ENCODE data around the gene DNMT3L. TPM values are rescaled to one million over a fixed set of nuclear protein-coding genes. Genes with fewer than 3 reads are reported as not detected.

DNMT3L gene
- total RNA-seq (not detected), polyA plus RNA-seq (not detected)

DNA sequence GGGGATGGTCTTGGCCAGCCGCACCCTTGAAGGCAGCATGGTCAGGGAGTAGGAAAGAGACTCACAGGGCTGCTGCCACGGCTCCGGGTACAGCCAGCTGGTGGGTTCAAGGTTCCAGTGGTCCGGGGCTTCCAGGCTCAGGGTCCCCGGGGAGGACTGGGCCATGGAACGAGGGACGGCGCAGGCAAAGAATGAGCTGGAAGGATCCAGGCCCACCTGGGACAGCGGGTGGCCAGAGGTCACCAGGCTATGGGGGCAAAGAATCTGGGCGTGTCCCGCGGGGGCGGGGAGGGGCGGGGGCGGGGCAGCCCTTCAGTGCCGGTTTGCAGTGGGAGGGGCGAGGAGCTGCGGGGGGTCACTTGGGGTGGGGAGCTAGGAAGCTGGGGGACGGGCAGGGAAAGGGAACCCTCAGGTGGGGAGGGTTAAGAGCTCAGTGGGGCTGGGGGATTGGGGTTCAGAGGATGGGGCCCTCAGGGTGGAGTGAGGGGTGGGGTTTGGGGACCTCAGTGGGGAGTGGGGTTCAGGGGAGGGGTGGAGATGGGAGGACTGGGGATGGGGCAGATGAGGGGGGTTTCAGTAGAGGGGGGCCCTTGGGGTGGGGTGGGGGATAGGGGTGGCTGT is at the start of gene DNMT3L:
Gene DNMT3L (minus strand): TSS at position 223 of the 621 bp plus-strand sequence. CDS start 638 bp downstream, outside the sequence.
- peak in 1 of 6 donors; percentile 53 for DNase-seq
- no peak for TF ChIP-seq CTCF (IDR thresholded peaks at IDR 0.05)
- no peaks in the 10 kb centered on the region for H3K9me3 ChIP-seq
- ATAC-seq, result no peak
- H3K27me3 ChIP-seq, result no peaks in the 10 kb centered on the region
- no peaks in the 10 kb centered on the region for H3K36me3 ChIP-seq
- intact Hi-C loops (cut with DNase I), result no loop called here
- H3K4me1 ChIP-seq, result no peaks in the 10 kb centered on the region
- H3K27ac ChIP-seq, result no peak within 1 kb of the TSS
- no peak within 1 kb of the TSS for H3K4me3 ChIP-seq
- 50 to 54% methylated on average over 16 to 19 of the region's 19 CpGs for WGBS, 2 donors
- FAIRE-seq, result no peak

- H3K27me3 ChIP-seq, result no peaks in the 10 kb centered on the region
- intact Hi-C loops (cut with DNase I), result no loop called here
- 91 to 94% methylated on average over 28 of the region's 28 CpGs for WGBS, 2 donors
- peaks cover 0 to 24% (median 11%) of the 10 kb centered on the region in 3 donors for H3K36me3 ChIP-seq
- TF ChIP-seq CTCF (IDR thresholded peaks at IDR 0.05), result no peak
- H3K9me3 ChIP-seq, result no peaks in the 10 kb centered on the region
- DNase-seq, result no peak
- no peak overlapping the region for H3K4me3 ChIP-seq
- no peak for ATAC-seq
- no peaks in the 10 kb centered on the region for H3K4me1 ChIP-seq
- FAIRE-seq, result no peak
- H3K27ac ChIP-seq, result no peak overlapping the region
Measured at GRCh38 chr21:44310628-44311507, 49.2 kb upstream of the DNMT3L start.

DNA sequence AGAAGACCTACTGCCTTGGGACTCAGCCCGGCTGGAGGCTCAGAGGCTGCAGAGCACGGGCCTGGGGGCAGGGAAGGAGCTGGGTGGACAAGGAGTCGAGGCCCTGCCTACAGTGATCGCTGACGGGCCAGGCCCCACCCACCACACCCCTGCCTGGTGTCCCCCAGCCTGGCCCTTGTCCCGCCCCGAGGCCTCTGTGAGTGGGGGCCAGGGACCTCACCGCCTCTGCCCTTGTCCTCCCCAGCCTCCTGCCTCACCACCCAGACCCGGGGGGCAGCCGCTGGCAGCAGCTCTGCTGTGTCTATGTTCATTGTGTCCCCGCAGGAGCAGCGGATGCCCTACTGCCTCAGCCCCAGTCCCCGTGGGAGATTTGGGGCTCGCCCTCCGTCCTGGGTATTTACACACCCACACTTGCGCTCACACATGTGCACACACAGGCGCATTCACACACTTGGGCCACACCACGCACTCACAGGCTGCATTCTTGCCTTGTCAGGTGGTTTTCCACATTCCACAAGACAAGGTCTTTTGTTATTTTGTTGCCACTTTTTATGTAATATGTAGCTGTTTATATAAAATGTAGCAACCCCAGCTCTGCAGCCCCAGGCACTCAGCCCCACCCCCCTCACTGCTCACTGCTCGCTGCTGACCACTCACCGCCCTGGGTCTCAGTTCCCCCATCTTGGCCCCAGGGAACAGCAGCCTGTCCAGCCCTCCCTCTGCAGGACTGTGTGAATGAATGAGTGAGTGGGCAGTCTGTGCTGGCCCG is 45.4 kb upstream of the DNMT3L start:
- Histone ChIP-seq H3K9me3 (no peaks in the 10 kb centered on the region), H3K27me3 (no peaks in the 10 kb centered on the region), H3K27ac (peak overlapping the region in 1 of 4 donors; percentile 12), H3K36me3 (peaks cover 0 to 5% (median 0%) of the 10 kb centered on the region in 3 donors), H3K4me3 (no peak overlapping the region), H3K4me1 (peaks cover 0 to 18% (median 0%) of the 10 kb centered on the region in 3 donors)
- intact Hi-C loops (cut with DNase I), result no loop called here
- TF ChIP-seq CTCF (IDR thresholded peaks at IDR 0.05), result no peak
- WGBS, 2 donors, result 68 to 73% methylated on average over 19 to 21 of the region's 21 CpGs
- no peak for DNase-seq
- no peak for FAIRE-seq
- peak in 1 of 4 donors; percentile 14 for ATAC-seq

DNA sequence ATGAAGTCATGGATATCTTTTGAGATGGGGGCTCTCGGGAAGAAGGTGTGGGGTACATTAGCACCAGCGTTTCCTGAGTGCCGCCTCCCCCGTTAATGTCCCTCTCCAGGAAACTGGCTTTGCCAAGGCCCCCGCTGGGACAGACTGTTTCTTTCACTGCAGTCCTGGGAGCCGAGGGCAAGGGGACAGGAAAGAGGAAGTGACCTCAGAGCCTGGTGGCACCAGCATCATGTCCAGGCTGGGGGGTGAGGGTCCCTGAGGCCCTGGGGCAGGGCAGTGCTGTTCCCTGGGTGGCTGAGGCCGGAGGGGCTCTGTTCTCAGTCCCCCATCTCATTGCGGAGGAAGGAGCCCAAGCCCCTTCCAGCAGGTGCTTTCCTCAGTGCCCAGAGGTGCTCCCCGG is 44.0 kb upstream of the DNMT3L start:
- FAIRE-seq (no peak), DNase-seq (no peak), ATAC-seq (no peak)
- Histone ChIP-seq H3K27me3 (no peaks in the 10 kb centered on the region), H3K36me3 (no peaks in the 10 kb centered on the region), H3K9me3 (no peaks in the 10 kb centered on the region), H3K27ac (no peak overlapping the region), H3K4me1 (peaks cover 0 to 31% (median 5%) of the 10 kb centered on the region in 3 donors), H3K4me3 (no peak overlapping the region)
- 82 to 83% methylated on average over 9 of the region's 9 CpGs for WGBS, 2 donors
- TF ChIP-seq CTCF (IDR thresholded peaks at IDR 0.05), result no peak
- intact Hi-C loops (cut with DNase I), result no loop called here

Measured in pancreas (tissue), 10 donors.